Amniotic stem cell (primary cell): ENCODE measurements around the gene TRIM29.

Experiments
- DNase-seq: peaks from one replicate; lab custom pipeline; 2025; lab: John Stamatoyannopoulos, UW

The TRIM29 gene

GRCh38 chr11:120139316-120140069 lies 1.6 kb upstream of the TRIM29 start:
- DNase-seq: no peak

- DNase-seq: no peak
These were observed 714 bp downstream of the TRIM29 start for GRCh38 chr11:120137187-120137610.

GRCh38 chr11:120136356-120136755 lies 1.6 kb downstream of the TRIM29 start:
- no peak for DNase-seq

- DNase-seq: no peak
These were observed 2.1 kb downstream of the TRIM29 start for GRCh38 chr11:120135838-120136237.

GRCh38 chr11:120134931-120135228 lies 3.0 kb downstream of the TRIM29 start:
- DNase-seq: no peak

GRCh38 chr11:120134106-120134930 lies 3.6 kb downstream of the TRIM29 start:
- DNase-seq: no peak

- no peak for DNase-seq
These were observed 4.5 kb downstream of the TRIM29 start for GRCh38 chr11:120133216-120134105.

GRCh38 chr11:120132645-120133185 lies 5.2 kb downstream of the TRIM29 start:
- no peak for DNase-seq

GRCh38 chr11:120131941-120132644 lies 5.8 kb downstream of the TRIM29 start:
- no peak for DNase-seq

GRCh38 chr11:120130991-120131760 lies 6.7 kb downstream of the TRIM29 start:
- DNase-seq: no peak

GRCh38 chr11:120130176-120130980 lies 7.5 kb downstream of the TRIM29 start:
- DNase-seq: no peak

- DNase-seq: no peak
These were observed 8.3 kb downstream of the TRIM29 start for GRCh38 chr11:120129570-120129969.

- no peak for DNase-seq
These were observed 9.4 kb downstream of the TRIM29 start for GRCh38 chr11:120128392-120129119.

- no peak for DNase-seq
These were observed 10.7 kb downstream of the TRIM29 start for GRCh38 chr11:120127236-120127635.

GRCh38 chr11:120126620-120127019 lies 11.3 kb downstream of the TRIM29 start:
- DNase-seq: no peak

- DNase-seq: no peak
These were observed 12.4 kb downstream of the TRIM29 start for GRCh38 chr11:120125509-120125908.

- no peak for DNase-seq
These were observed 12.9 kb downstream of the TRIM29 start for GRCh38 chr11:120125024-120125423.

GRCh38 chr11:120124355-120124754 lies 13.6 kb downstream of the TRIM29 start:
- no peak for DNase-seq

- no peak for DNase-seq
These were observed 14.0 kb downstream of the TRIM29 start for GRCh38 chr11:120123946-120124345.
